ENCODE data around the gene AASDH.

The AASDH gene

DNA sequence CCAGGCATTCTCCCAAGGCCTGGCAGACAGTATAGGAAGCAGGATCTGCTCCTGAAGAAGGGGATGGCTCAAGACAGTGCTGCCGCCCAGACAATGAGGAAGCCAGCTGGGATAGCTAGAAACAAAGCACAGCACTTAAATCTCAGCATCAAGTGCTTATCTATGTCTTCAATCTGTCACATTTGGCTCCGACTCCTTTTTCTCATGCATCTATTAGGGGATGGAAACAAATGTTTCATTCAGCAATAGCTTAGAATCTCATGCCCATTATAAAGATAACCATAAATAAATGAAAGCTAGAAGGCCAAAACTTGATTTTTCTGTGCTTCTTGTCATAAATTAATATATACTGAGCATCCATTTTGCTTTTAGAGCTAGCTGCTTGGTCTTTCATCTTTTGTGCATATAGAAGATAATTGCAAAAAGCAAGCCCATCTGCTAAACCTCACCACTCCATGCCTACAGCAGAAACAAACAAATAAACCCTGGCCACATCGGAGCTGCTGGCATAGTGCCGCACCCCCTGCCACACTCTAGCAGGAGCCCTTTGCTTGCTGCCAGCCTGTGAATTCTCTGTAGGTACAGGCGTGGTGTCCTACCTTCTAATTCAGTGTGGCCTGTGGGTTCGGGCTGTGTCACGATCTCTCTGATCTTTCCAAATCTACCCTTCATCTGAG, 75.9 kb downstream of the AASDH start:
- no peak for DNase-seq
- no peaks in the 10 kb centered on the region for H3K4me1 ChIP-seq (ENCODE audit: control extremely low read depth in 1 of 4, control insufficient read depth in 4 of 4, insufficient read depth in 4 of 4, low read length in 3 of 4)
- H3K4me3 ChIP-seq (ENCODE audit: control insufficient read depth in 1 of 7, extremely low read depth in 1 of 7, insufficient read depth in 4 of 7, low read depth in 2 of 7, low read length in 6 of 7), result no peak overlapping the region
- peaks cover 2 to 86% (median 59%) of the 10 kb centered on the region in 4 experiments for H3K36me3 ChIP-seq (ENCODE audit: control insufficient read depth in 4 of 4, insufficient read depth in 4 of 4, low read length in 3 of 4)
- CTCF ChIA-PET, result interaction anchor here (0.9 kb wide), 1 partner anchor 9 kb away, joined by 3 read pairs; no protein-coding TSS in a partner anchor
- POLR2A ChIA-PET, result no interaction called here
- no peak overlapping the region for H3K27ac ChIP-seq (ENCODE audit: insufficient read depth in 1 of 2, low read depth in 1 of 2, low read length in 2 of 2, poor library complexity in 1 of 2, severe bottlenecking in 2 of 2)
- 94% methylated on average over 2 of the region's 7 CpGs for WGBS (ENCODE audit: insufficient coverage)
- peaks cover 0 to 2% (median 0%) of the 10 kb centered on the region in 5 experiments for H3K9me3 ChIP-seq (ENCODE audit: control extremely low read depth in 1 of 5, control insufficient read depth in 4 of 5, insufficient read depth in 2 of 5, low read depth in 1 of 5, low read length in 4 of 5)
- H3K27me3 ChIP-seq (replicated peaks in 2 of 5; ENCODE audit: control insufficient read depth in 4 of 5, insufficient read depth in 5 of 5, low read length in 4 of 5), result no peaks in the 10 kb centered on the region

DNA sequence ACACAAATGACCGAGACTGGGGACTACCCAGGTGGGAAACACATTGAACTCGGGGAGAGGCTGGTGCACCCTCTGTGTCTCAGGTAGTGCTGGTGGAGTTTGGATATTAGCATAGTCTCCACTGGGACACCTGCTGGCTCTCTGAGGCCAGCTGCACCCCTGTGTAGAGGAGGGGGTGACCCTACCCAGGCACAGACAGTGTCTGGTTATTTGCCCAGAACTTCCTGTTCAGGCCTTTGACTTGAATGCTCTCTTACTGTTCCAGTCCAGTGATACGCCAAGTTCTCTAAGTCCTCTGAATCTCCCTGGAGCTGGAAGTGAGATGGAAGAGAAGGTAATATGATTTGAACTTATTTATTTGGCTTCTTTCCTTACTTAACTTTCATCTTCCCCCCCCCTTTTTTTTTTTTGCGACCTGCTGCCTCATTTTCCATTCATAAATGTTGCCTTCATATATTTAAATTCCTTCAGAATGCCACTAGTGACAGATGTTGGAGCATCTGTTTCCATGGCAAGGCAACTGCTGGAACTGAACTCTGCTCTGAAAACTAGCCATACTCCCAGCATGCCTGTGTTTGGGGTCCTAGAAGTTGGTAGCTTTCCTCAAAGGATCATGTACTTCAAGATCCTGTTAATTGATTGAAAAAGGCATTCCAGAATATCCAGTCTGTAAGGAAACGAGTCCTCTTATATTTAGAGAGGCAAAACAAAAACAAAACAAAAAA, 76.7 kb downstream of the AASDH start:
- ChIA-PET CTCF (no interaction called here), POLR2A (no interaction called here)

DNA sequence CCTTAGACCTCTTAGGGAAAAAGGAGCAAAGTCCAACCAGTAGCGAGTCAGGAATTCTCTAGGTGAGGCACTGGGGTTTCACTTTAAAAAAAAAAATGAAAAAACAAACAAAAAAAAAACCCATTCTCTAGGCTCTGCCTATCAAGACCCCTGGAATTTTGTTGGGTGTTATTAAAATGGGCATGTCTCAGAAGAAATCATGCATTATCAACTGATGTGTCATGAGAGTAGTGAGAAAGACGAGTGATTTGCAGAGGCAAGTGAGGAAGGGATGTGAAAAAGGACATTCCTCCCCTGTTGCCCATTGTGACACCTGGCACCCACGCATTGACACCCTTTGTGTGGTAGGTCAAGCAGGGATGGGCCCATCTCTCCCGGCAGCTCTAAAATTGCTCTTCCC, 78.9 kb downstream of the AASDH start:
- H3K4me1 ChIP-seq (ENCODE audit: control extremely low read depth in 1 of 4, control insufficient read depth in 4 of 4, insufficient read depth in 4 of 4, low read length in 3 of 4), result no peaks in the 10 kb centered on the region
- H3K4me3 ChIP-seq (ENCODE audit: control insufficient read depth in 1 of 7, extremely low read depth in 1 of 7, insufficient read depth in 4 of 7, low read depth in 2 of 7, low read length in 6 of 7), result no peak overlapping the region
- POLR2A ChIA-PET, result no interaction called here
- DNase-seq, result no peak
- H3K27me3 ChIP-seq (replicated peaks in 2 of 5; ENCODE audit: control insufficient read depth in 4 of 5, insufficient read depth in 5 of 5, low read length in 4 of 5), result no peaks in the 10 kb centered on the region
- 90% methylated on average over 2 of the region's 4 CpGs for WGBS (ENCODE audit: insufficient coverage)
- CTCF ChIA-PET, result no interaction called here
- H3K27ac ChIP-seq (ENCODE audit: insufficient read depth in 1 of 2, low read depth in 1 of 2, low read length in 2 of 2, poor library complexity in 1 of 2, severe bottlenecking in 2 of 2), result no peak overlapping the region
- peaks cover 2 to 59% (median 36%) of the 10 kb centered on the region in 4 experiments for H3K36me3 ChIP-seq (ENCODE audit: control insufficient read depth in 4 of 4, insufficient read depth in 4 of 4, low read length in 3 of 4)
- no peaks in the 10 kb centered on the region for H3K9me3 ChIP-seq (ENCODE audit: control extremely low read depth in 1 of 5, control insufficient read depth in 4 of 5, insufficient read depth in 2 of 5, low read depth in 1 of 5, low read length in 4 of 5)

More for the DNA sequence above, 76.7 kb downstream of the AASDH start:
- Histone ChIP-seq H3K36me3 (ENCODE audit: control insufficient read depth in 4 of 4, insufficient read depth in 4 of 4, low read length in 3 of 4) (peaks cover 2 to 77% (median 52%) of the 10 kb centered on the region in 4 experiments), H3K27me3 (replicated peaks in 2 of 5; ENCODE audit: control insufficient read depth in 4 of 5, insufficient read depth in 5 of 5, low read length in 4 of 5) (no peaks in the 10 kb centered on the region), H3K27ac (ENCODE audit: insufficient read depth in 1 of 2, low read depth in 1 of 2, low read length in 2 of 2, poor library complexity in 1 of 2, severe bottlenecking in 2 of 2) (no peak overlapping the region), H3K4me1 (ENCODE audit: control extremely low read depth in 1 of 4, control insufficient read depth in 4 of 4, insufficient read depth in 4 of 4, low read length in 3 of 4) (no peaks in the 10 kb centered on the region), H3K4me3 (ENCODE audit: control insufficient read depth in 1 of 7, extremely low read depth in 1 of 7, insufficient read depth in 4 of 7, low read depth in 2 of 7, low read length in 6 of 7) (no peak overlapping the region), H3K9me3 (ENCODE audit: control extremely low read depth in 1 of 5, control insufficient read depth in 4 of 5, insufficient read depth in 2 of 5, low read depth in 1 of 5, low read length in 4 of 5) (peaks cover 0 to 2% (median 0%) of the 10 kb centered on the region in 5 experiments)
- no peak for DNase-seq
- 100% methylated on average over 2 of the region's 5 CpGs for WGBS (ENCODE audit: insufficient coverage)

DNA sequence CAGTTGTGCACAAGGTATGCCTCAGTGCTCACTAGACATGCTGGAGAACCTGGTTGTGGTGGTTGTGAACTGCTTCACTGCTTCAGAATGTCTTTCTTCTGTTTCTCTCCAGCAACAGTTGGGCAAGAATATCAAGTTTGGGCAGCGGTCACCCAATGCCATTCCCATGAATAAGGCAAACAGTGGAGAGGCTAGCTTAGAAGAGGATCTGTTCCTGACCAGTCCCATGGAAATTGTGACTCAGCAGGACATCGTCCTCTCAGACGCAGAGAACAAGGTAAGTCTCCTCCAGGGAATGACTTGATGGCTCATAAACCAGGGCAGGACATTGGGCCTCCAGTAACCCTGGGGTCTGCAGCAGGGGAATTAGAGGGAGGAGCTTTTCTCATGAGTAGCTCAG, 79.9 kb downstream of the AASDH start:
- DNase-seq, result no peak
- H3K36me3 ChIP-seq (ENCODE audit: control insufficient read depth in 4 of 4, insufficient read depth in 4 of 4, low read length in 3 of 4), result peaks cover 2 to 49% (median 26%) of the 10 kb centered on the region in 4 experiments
- no peaks in the 10 kb centered on the region for H3K27me3 ChIP-seq (replicated peaks in 2 of 5; ENCODE audit: control insufficient read depth in 4 of 5, insufficient read depth in 5 of 5, low read length in 4 of 5)
- H3K4me3 ChIP-seq (ENCODE audit: control insufficient read depth in 1 of 7, extremely low read depth in 1 of 7, insufficient read depth in 4 of 7, low read depth in 2 of 7, low read length in 6 of 7), result no peak overlapping the region
- CTCF ChIA-PET, result interaction anchor here (1.5 kb wide), 1 partner anchor 9 kb away, joined by 3 read pairs; no protein-coding TSS in a partner anchor
- no peak overlapping the region for H3K27ac ChIP-seq (ENCODE audit: insufficient read depth in 1 of 2, low read depth in 1 of 2, low read length in 2 of 2, poor library complexity in 1 of 2, severe bottlenecking in 2 of 2)
- H3K4me1 ChIP-seq (ENCODE audit: control extremely low read depth in 1 of 4, control insufficient read depth in 4 of 4, insufficient read depth in 4 of 4, low read length in 3 of 4), result no peaks in the 10 kb centered on the region
- POLR2A ChIA-PET, result no interaction called here
- no peaks in the 10 kb centered on the region for H3K9me3 ChIP-seq (ENCODE audit: control extremely low read depth in 1 of 5, control insufficient read depth in 4 of 5, insufficient read depth in 2 of 5, low read depth in 1 of 5, low read length in 4 of 5)
- WGBS (ENCODE audit: insufficient coverage), result 94% methylated on average over 3 of the region's 3 CpGs

DNA sequence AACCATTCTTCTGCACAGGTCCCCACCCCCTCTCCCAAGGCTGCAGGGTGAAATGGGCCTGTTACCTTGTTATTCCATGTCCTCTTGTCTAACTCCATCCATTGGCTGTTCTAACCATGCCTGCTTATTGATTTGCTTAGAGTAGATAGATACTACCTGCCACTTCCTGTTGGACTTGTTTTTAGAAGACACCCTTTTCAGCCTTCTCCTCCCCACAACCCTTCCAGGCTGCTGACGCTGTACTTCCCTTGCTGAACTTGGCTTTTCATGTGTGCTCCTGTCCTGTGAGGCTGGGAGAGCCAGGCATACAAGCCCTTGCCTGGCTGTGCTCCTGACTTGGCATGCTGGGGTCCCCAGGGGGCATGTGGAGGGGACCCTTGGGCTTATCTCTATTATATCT, 81.9 kb downstream of the AASDH start:
- Histone ChIP-seq H3K27ac (ENCODE audit: insufficient read depth in 1 of 2, low read depth in 1 of 2, low read length in 2 of 2, poor library complexity in 1 of 2, severe bottlenecking in 2 of 2) (no peak overlapping the region), H3K36me3 (ENCODE audit: control insufficient read depth in 4 of 4, insufficient read depth in 4 of 4, low read length in 3 of 4) (peaks cover 0 to 30% (median 18%) of the 10 kb centered on the region in 4 experiments), H3K9me3 (ENCODE audit: control extremely low read depth in 1 of 5, control insufficient read depth in 4 of 5, insufficient read depth in 2 of 5, low read depth in 1 of 5, low read length in 4 of 5) (no peaks in the 10 kb centered on the region), H3K27me3 (replicated peaks in 2 of 5; ENCODE audit: control insufficient read depth in 4 of 5, insufficient read depth in 5 of 5, low read length in 4 of 5) (no peaks in the 10 kb centered on the region), H3K4me3 (ENCODE audit: control insufficient read depth in 1 of 7, extremely low read depth in 1 of 7, insufficient read depth in 4 of 7, low read depth in 2 of 7, low read length in 6 of 7) (no peak overlapping the region), H3K4me1 (ENCODE audit: control extremely low read depth in 1 of 4, control insufficient read depth in 4 of 4, insufficient read depth in 4 of 4, low read length in 3 of 4) (peaks cover 0 to 4% (median 1%) of the 10 kb centered on the region in 4 experiments)
- WGBS (ENCODE audit: insufficient coverage), result 100% methylated on average over 1 of the region's 1 CpG
- ChIA-PET POLR2A (no interaction called here), CTCF (no interaction called here)
- DNase-seq, result no peak

DNA sequence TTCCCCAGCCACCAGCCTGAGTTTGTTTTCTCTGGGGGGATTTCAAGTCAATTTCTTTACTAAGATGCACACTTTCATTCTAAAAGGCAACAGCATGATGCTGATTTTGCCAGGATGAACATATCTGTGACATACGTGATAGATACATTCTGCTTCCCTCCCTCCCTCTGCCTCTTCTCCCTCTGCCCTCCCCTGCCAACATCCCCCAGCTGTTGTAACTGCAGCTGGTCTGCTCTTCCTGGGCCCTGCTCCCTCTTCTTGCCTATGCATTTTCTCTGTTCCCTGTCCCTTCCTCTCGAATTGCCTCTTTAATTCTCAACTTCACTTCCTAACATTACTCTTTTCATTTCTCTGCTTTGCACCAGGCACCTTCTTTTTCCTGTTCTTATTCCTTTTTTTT, 83.4 kb downstream of the AASDH start:
- H3K36me3 ChIP-seq (ENCODE audit: control insufficient read depth in 4 of 4, insufficient read depth in 4 of 4, low read length in 3 of 4), result peaks cover 0 to 20% (median 15%) of the 10 kb centered on the region in 4 experiments
- H3K27ac ChIP-seq (ENCODE audit: insufficient read depth in 1 of 2, low read depth in 1 of 2, low read length in 2 of 2, poor library complexity in 1 of 2, severe bottlenecking in 2 of 2), result no peak overlapping the region
- 90% methylated on average over 2 of the region's 2 CpGs for WGBS (ENCODE audit: insufficient coverage)
- ChIA-PET CTCF (no interaction called here), POLR2A (no interaction called here)
- H3K4me3 ChIP-seq (ENCODE audit: control insufficient read depth in 1 of 7, extremely low read depth in 1 of 7, insufficient read depth in 4 of 7, low read depth in 2 of 7, low read length in 6 of 7), result no peak overlapping the region
- H3K4me1 ChIP-seq (ENCODE audit: control extremely low read depth in 1 of 4, control insufficient read depth in 4 of 4, insufficient read depth in 4 of 4, low read length in 3 of 4), result peaks cover 0 to 4% (median 1%) of the 10 kb centered on the region in 4 experiments
- no peak for DNase-seq
- H3K27me3 ChIP-seq (replicated peaks in 2 of 5; ENCODE audit: control insufficient read depth in 4 of 5, insufficient read depth in 5 of 5, low read length in 4 of 5), result no peaks in the 10 kb centered on the region
- no peaks in the 10 kb centered on the region for H3K9me3 ChIP-seq (ENCODE audit: control extremely low read depth in 1 of 5, control insufficient read depth in 4 of 5, insufficient read depth in 2 of 5, low read depth in 1 of 5, low read length in 4 of 5)

DNA sequence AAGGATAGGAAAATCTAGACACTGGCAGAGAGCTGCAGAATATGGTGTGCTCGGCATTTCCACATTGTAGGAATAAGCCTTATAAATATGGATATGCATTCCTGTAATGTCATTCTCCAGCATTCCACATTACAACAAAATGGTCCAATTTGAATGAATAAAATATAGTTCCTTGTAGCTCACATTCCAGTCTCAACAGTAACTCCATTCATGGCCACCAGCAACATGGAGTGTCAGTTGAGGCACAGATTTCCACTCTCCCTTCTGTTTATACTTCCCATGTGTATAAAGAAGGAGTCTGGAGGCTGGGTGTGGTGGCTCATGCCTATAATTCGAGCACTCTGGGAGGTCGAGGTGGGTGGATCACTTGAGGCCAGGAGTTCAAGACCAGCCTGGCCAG, 84.5 kb downstream of the AASDH start:
- H3K27ac ChIP-seq (ENCODE audit: insufficient read depth in 1 of 2, low read depth in 1 of 2, low read length in 2 of 2, poor library complexity in 1 of 2, severe bottlenecking in 2 of 2), result no peak overlapping the region
- no CpG with 5 or more reads among the region's 3 CpGs for WGBS (ENCODE audit: insufficient coverage)
- ChIA-PET POLR2A (interaction anchor here (0.6 kb wide), 1 partner anchor 92 kb away, joined by 3 read pairs; no protein-coding TSS in a partner anchor), CTCF (interaction anchor here (0.6 to 1.1 kb wide), 3 partner anchors 9 to 166 kb away, joined by 3 to 4 read pairs (median 3); no protein-coding TSS in a partner anchor)
- H3K27me3 ChIP-seq (replicated peaks in 2 of 5; ENCODE audit: control insufficient read depth in 4 of 5, insufficient read depth in 5 of 5, low read length in 4 of 5), result no peaks in the 10 kb centered on the region
- no peak overlapping the region for H3K4me3 ChIP-seq (ENCODE audit: control insufficient read depth in 1 of 7, extremely low read depth in 1 of 7, insufficient read depth in 4 of 7, low read depth in 2 of 7, low read length in 6 of 7)
- DNase-seq, result no peak
- H3K4me1 ChIP-seq (ENCODE audit: control extremely low read depth in 1 of 4, control insufficient read depth in 4 of 4, insufficient read depth in 4 of 4, low read length in 3 of 4), result peaks cover 0 to 4% (median 1%) of the 10 kb centered on the region in 4 experiments
- H3K9me3 ChIP-seq (ENCODE audit: control extremely low read depth in 1 of 5, control insufficient read depth in 4 of 5, insufficient read depth in 2 of 5, low read depth in 1 of 5, low read length in 4 of 5), result no peaks in the 10 kb centered on the region
- peaks cover 0 to 13% (median 9%) of the 10 kb centered on the region in 4 experiments for H3K36me3 ChIP-seq (ENCODE audit: control insufficient read depth in 4 of 4, insufficient read depth in 4 of 4, low read length in 3 of 4)
